ENCODE measurements around the gene GNPTG.

GRCh38 chr16:1341495-1342420 is 10.0 kb upstream of the GNPTG start:
- TF ChIP-seq CTCF (IDR thresholded peaks at IDR 0.05; ENCODE audit: extremely low read depth in 1 of 2, insufficient read depth in 1 of 2, low read depth in 1 of 2, low read length in 2 of 2) (no peak), POLR2A (IDR thresholded peaks at IDR 0.05; ENCODE audit: low read depth, low read length) (no peak), MYC (IDR thresholded peaks at IDR 0.05; ENCODE audit: low read depth, low read length) (no peak)
